WERI-Rb-1 (cell line): ENCODE results near the gene AKAP6.
A peak's percentile ranks its signal among the peaks of the same experiment; 100 is the strongest.
"Not testable (repeated sequence)": the region's sequence is repeated elsewhere in the genome, so short reads cannot be mapped to it uniquely, and the experiment has no call there.

Experiments
- DNase-seq: peaks from one replicate; pipeline ENCODE4 v3.0.0-alpha.2; 2020
- H3K27ac ChIP-seq: fragments of 250-450 bp; sonication (Bioruptor Pico); 2 replicates; pipeline ENCODE4 v1.5.1; 2020; ENCODE audit warnings: mild to moderate bottlenecking, moderate library complexity
- H3K27me3 ChIP-seq: fragments of 250-450 bp; sonication (Bioruptor Pico); 2 replicates; pipeline ENCODE4 v1.5.1; 2021; ENCODE audit warnings: mild to moderate bottlenecking, low read depth, moderate library complexity; ENCODE audit not compliant: insufficient read depth, severe bottlenecking
- H3K36me3 ChIP-seq: fragments of 250-450 bp; sonication (Bioruptor Pico); 2 replicates; pipeline ENCODE4 v1.5.1; 2020; ENCODE audit warnings: mild to moderate bottlenecking, moderate library complexity
- H3K4me3 ChIP-seq: 2 replicates; pipeline ENCODE4 v1.5.1; 2011; ENCODE audit warnings: low read depth, mild to moderate bottlenecking, control low read depth, low read length
- H3K9me3 ChIP-seq: fragments of 250-450 bp; sonication (Bioruptor Pico); 2 replicates; pipeline ENCODE4 v1.5.1; 2021; ENCODE audit warnings: mild to moderate bottlenecking, moderate library complexity; ENCODE audit not compliant: severe bottlenecking
- TF ChIP-seq, protein P1 (sequence below): IDR thresholded peaks from 2 replicates; pipeline ENCODE4 v1.5.1; 2011; ENCODE audit warnings: low read depth, mild to moderate bottlenecking, control low read depth, inconsistent platforms, low read length

AKAP6 gene

DNA sequence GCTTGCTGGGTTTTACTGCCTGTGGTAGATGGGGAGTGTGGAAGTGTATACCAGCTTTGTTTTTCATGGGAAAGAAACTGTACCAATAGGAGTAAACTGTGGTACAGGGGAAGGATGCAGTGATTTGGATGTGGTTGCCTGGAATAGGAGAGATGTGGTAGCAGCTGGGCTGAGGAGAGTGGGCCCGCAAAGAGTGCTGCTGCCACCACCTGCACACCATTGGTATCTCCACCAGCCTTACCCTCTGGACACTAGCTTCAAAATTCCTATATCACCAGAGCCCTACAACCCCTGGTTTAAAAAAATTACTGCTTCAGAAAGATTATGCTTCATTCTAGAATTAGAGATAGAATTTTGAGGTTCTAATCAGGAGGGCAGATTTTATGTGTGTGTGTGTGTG is 53.6 kb downstream of the AKAP6 start:
- H3K4me3 ChIP-seq, result no peak overlapping the region
- H3K36me3 ChIP-seq, result no peaks in the 10 kb centered on the region
- TF ChIP-seq, protein P1, sequence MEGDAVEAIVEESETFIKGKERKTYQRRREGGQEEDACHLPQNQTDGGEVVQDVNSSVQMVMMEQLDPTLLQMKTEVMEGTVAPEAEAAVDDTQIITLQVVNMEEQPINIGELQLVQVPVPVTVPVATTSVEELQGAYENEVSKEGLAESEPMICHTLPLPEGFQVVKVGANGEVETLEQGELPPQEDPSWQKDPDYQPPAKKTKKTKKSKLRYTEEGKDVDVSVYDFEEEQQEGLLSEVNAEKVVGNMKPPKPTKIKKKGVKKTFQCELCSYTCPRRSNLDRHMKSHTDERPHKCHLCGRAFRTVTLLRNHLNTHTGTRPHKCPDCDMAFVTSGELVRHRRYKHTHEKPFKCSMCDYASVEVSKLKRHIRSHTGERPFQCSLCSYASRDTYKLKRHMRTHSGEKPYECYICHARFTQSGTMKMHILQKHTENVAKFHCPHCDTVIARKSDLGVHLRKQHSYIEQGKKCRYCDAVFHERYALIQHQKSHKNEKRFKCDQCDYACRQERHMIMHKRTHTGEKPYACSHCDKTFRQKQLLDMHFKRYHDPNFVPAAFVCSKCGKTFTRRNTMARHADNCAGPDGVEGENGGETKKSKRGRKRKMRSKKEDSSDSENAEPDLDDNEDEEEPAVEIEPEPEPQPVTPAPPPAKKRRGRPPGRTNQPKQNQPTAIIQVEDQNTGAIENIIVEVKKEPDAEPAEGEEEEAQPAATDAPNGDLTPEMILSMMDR, result peak; percentile 77
- H3K27me3 ChIP-seq, result no peaks in the 10 kb centered on the region
- H3K27ac ChIP-seq, result no peak overlapping the region
- H3K9me3 ChIP-seq, result no peaks in the 10 kb centered on the region
- DNase-seq, result peak; percentile 24

DNA sequence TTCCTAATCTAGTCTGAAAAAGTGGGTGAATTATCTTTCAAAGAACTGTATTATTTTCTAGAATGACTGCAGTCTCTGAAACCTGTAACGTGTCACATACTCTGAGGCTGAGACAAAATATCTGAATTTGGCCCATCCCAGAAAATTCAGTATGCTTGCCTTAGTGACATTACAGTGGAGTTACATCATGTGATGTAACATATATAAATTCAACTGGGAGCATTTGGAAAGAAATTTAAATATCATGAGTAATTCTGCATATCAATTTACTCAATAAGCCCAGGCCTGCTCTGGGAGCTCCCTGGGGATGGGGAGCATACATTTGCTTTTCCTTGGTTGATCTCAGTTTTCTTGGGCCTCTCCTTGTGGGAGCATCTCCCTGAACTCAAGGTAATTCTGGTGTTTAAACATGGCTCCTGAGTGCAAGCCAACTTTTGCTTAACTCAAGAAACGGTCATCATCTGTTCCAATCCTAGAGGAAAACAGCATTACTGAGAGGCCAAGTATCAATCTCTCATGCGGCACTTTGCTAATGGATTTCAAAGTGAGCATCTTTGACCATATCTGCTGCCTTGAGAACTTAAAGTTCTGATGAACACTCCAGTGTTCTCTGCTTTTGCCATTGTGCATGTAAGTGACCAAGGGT is 54.4 kb downstream of the AKAP6 start:
- no peak for DNase-seq
- TF ChIP-seq, protein P1, result no peak
- Histone ChIP-seq H3K4me3 (no peak overlapping the region), H3K27me3 (no peaks in the 10 kb centered on the region), H3K27ac (no peak overlapping the region), H3K9me3 (no peaks in the 10 kb centered on the region), H3K36me3 (no peaks in the 10 kb centered on the region)

DNA sequence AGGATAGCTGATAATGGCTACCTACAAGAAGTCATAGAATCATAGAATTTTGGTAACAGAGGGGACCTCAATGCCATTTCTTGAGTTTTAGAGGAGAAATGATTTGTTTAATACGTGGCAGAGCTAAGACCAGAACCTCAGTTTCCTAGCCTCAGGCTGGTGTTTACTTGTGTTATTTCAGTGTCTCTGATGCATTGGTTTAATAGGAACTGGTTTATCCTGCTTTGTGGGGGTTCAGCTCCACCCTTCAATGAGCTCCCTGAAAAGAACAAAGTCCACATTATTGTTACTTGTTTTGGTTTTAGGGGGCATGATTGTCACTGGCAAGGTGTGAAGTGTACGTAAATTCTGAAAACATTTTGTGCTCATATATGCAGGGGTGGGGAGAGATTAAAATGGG is 55.4 kb downstream of the AKAP6 start:
- Histone ChIP-seq H3K27ac (no peak overlapping the region), H3K27me3 (no peaks in the 10 kb centered on the region), H3K36me3 (no peaks in the 10 kb centered on the region), H3K9me3 (no peaks in the 10 kb centered on the region), H3K4me3 (no peak overlapping the region)
- TF ChIP-seq, protein P1, result no peak
- no peak for DNase-seq

DNA sequence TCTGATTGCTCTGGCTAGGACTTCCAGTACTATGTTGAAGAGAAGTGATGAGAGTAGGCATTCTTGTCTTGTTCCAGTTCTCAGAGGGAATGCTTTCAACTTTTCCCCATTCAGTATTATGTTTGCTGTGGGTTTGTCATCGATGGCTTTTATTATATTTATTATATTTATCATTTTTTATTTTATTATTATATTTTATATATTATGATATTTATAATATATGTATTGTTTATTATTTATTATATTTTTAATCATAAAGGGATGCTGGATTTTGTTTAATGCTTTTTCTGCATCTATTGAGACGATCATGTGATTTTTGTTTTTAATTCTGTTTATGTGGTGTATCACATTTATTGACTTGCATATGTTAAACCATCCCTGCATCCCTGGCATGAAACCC is 58.2 kb downstream of the AKAP6 start:
- H3K36me3 ChIP-seq, H3K27ac ChIP-seq, H3K9me3 ChIP-seq, DNase-seq, H3K27me3 ChIP-seq, H3K4me3 ChIP-seq: not testable (repeated sequence)

DNA sequence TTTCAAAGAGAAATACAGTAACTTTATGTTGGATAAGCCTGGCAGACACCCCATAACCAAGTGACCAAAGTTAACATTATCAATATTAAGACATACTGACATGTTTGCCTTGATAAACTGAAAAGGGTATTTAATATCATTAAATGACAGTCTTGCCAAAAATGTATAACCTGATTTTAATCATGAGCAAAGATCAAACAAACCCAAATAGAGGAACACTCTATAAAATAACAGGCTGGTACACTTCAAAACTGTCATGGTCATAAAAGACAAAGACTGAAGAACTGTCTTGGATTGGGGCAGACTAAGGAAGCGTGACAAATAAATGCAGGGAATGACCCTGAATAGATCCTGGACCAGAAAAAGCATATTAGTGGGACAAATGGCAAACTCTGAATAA is 64.0 kb downstream of the AKAP6 start:
- DNase-seq, result no peak
- H3K36me3 ChIP-seq, result no peaks in the 10 kb centered on the region
- no peak overlapping the region for H3K4me3 ChIP-seq
- no peaks in the 10 kb centered on the region for H3K27me3 ChIP-seq
- H3K27ac ChIP-seq, result no peak overlapping the region
- H3K9me3 ChIP-seq, result no peaks in the 10 kb centered on the region
- TF ChIP-seq, protein P1, result no peak

DNA sequence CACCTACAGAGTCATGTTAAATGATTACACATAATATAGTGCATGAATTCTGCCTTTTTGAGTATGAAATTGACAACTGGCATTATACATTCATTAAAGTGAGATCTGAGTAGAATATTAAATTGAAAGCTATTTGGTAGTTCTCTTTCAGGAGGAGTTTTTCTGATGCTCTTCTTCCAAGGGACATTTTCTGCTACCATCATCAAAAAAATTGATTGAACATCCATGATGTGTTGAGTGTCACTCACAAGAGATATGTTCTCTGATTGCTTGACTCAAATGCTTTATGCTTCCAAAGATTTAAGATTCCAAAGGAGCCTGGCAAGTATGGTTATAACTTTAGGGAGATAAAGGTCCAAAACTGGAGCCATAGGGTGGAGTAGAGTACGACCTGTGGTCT is 64.9 kb downstream of the AKAP6 start:
- no peaks in the 10 kb centered on the region for H3K36me3 ChIP-seq
- H3K27ac ChIP-seq, result no peak overlapping the region
- H3K27me3 ChIP-seq, result no peaks in the 10 kb centered on the region
- no peak for DNase-seq
- H3K9me3 ChIP-seq, result no peaks in the 10 kb centered on the region
- TF ChIP-seq, protein P1, result no peak
- H3K4me3 ChIP-seq, result no peak overlapping the region
